Transverse colon (tissue), 3 donors: ENCODE data around the gene ZNF664.

Experiments used
- CTCF ChIP-seq, 5 experiments: fragments of 200-600 bp in 3 of 5; fragments of 450-650 bp in 2 of 5; sonication (generic) in 3 of 5; IDR thresholded peaks; 1 replicate in 2 of 5; 2 replicates in 3 of 5; pipeline ENCODE4 v1.5.1; 2016 to 2017; ENCODE audit warnings: antibody characterized with exemption in 5 of 5, inconsistent platforms in 3 of 5, mild to moderate bottlenecking in 2 of 5, moderate library complexity in 1 of 5
- EP300 ChIP-seq: sonication (generic); formaldehyde crosslinking; IDR thresholded peaks from one replicate; pipeline ENCODE4 v1.6.1; 2017; ENCODE audit warnings: antibody characterized with exemption, low read depth
- POLR2A ChIP-seq: fragments of 450-650 bp; IDR thresholded peaks from one replicate; pipeline ENCODE4 v1.6.1; 2016; ENCODE audit warnings: antibody characterized with exemption, mild to moderate bottlenecking, moderate library complexity

DNA sequence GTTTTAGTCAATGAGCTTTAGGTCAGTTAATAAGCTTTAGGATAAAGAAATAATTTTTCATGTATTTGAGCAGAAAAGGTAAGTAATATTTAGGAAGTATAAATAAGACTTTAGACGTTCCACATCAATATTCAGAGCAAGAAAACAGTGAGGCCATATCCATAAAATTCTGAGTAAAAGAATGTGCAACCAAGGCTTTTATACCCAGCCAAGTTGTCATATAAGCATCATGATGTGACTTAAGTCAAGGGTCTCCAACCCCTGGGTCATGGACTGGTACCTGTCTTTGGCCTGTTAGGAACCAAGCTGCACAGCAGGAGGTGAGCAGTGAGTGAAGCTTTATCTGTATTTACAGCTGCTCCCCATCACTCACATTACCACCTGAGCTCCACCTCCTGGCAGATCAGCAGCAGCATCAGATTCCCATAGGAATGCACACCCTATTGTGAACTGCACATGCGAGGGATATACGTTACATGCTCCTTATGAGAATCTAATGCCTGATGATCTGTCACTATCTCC is 74.1 kb downstream of the ZNF664 start:
- no peak for TF ChIP-seq CTCF (IDR thresholded peaks at IDR 0.05)
- no peak for TF ChIP-seq POLR2A
- TF ChIP-seq EP300 = no peak
